ENCODE data around the gene HOXB2.

HOXB2 gene

GRCh38 chr17:48539177-48539576 lies 5.7 kb downstream of the HOXB2 start:
- no peak for DNase-seq

GRCh38 chr17:48537316-48537715 lies 7.6 kb downstream of the HOXB2 start:
- no peak for DNase-seq

GRCh38 chr17:48535793-48536559 lies 8.9 kb downstream of the HOXB2 start:
- DNase-seq: peak; percentile 19

GRCh38 chr17:48532261-48532660 lies 12.6 kb downstream of the HOXB2 start:
- DNase-seq: no peak

- DNase-seq: no peak
These were observed 14.0 kb downstream of the HOXB2 start, which contains the start of gene HOXB1 for GRCh38 chr17:48530887-48531272. Gene HOXB1, minus strand, starts transcription at chr17:48531011. Its CDS starts 107 bp downstream, at chr17:48530904.

GRCh38 chr17:48530208-48530886 lies 14.6 kb downstream of the HOXB2 start:
- DNase-seq: no peak

GRCh38 chr17:48529683-48530009 lies 15.3 kb downstream of the HOXB2 start:
- DNase-seq: no peak

GRCh38 chr17:48528936-48529682 lies 15.8 kb downstream of the HOXB2 start:
- DNase-seq: no peak

- DNase-seq: no peak
These were observed 16.6 kb downstream of the HOXB2 start for GRCh38 chr17:48528153-48528935.

- DNase-seq: no peak
These were observed 17.4 kb downstream of the HOXB2 start for GRCh38 chr17:48527547-48527932.

- no peak for DNase-seq
These were observed 18.0 kb downstream of the HOXB2 start for GRCh38 chr17:48526608-48527546.

- DNase-seq: no peak
These were observed 21.9 kb downstream of the HOXB2 start for GRCh38 chr17:48523010-48523409.

- no peak for DNase-seq
These were observed 22.8 kb downstream of the HOXB2 start for GRCh38 chr17:48522031-48522653.

GRCh38 chr17:48520631-48521079 lies 24.3 kb downstream of the HOXB2 start:
- DNase-seq: no peak

- no peak for DNase-seq
These were observed 25.5 kb downstream of the HOXB2 start for GRCh38 chr17:48519427-48519826.

GRCh38 chr17:48517478-48517877 lies 27.4 kb downstream of the HOXB2 start:
- no peak for DNase-seq

GRCh38 chr17:48515925-48516900 lies 28.7 kb downstream of the HOXB2 start:
- DNase-seq: no peak

- DNase-seq: no peak
These were observed 30.4 kb downstream of the HOXB2 start for GRCh38 chr17:48514477-48514876.

GRCh38 chr17:48513666-48514455 lies 31.0 kb downstream of the HOXB2 start:
- no peak for DNase-seq
